PC-3 (cell line): ENCODE measurements around the gene STIMATE.

ENCODE experiments used
- EZH2 ChIP-seq: fragments of 300-600 bp; sonication (generic); IDR thresholded peaks from one replicate; pipeline ENCODE4 v1.6.1; 2017; ENCODE audit warnings: antibody characterized with exemption, mild to moderate bottlenecking, low read length; ENCODE audit not compliant: unreplicated experiment
- EZH2phosphoT487 ChIP-seq: fragments of 300-600 bp; sonication (generic); IDR thresholded peaks from 2 replicates; pipeline ENCODE4 v1.6.1; 2018; ENCODE audit warnings: mild to moderate bottlenecking, antibody characterized with exemption, low read length, borderline replicate concordance
- TF ChIP-seq, protein P1 (sequence below): fragments of 300-600 bp; sonication (generic); conservative IDR thresholded peaks from 2 replicates; pipeline ENCODE4 v1.5.1; 2017; ENCODE audit warnings: antibody characterized with exemption, low read depth, mild to moderate bottlenecking, low read length

DNA sequence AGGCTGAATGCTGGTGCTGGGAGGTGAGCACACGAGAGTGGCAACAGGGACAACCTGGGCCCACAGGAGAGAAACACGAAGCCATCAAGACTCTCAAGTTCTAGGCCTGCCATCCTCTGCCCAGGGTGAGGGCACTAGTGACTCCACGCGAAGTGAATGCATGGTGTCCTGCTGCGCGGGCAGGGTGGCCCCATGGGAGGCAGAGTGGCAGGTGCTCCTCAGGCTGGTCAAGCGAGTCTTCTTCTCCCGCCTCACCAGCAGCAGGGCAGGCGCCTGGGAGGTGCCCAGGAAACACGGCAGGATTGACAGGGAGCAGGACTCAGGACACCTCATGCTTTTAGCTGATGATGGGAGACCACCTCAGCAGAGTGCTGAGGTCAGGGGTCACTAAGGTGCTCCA, 26.9 kb downstream of the STIMATE start:
- TF ChIP-seq, protein P1, sequence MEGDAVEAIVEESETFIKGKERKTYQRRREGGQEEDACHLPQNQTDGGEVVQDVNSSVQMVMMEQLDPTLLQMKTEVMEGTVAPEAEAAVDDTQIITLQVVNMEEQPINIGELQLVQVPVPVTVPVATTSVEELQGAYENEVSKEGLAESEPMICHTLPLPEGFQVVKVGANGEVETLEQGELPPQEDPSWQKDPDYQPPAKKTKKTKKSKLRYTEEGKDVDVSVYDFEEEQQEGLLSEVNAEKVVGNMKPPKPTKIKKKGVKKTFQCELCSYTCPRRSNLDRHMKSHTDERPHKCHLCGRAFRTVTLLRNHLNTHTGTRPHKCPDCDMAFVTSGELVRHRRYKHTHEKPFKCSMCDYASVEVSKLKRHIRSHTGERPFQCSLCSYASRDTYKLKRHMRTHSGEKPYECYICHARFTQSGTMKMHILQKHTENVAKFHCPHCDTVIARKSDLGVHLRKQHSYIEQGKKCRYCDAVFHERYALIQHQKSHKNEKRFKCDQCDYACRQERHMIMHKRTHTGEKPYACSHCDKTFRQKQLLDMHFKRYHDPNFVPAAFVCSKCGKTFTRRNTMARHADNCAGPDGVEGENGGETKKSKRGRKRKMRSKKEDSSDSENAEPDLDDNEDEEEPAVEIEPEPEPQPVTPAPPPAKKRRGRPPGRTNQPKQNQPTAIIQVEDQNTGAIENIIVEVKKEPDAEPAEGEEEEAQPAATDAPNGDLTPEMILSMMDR, result no peak
- no peak for TF ChIP-seq EZH2
- no peak for TF ChIP-seq EZH2phosphoT487
